Testis (tissue), 3 donors: Measurements from ENCODE around the gene MBP. TPM values are rescaled to one million over a fixed set of nuclear protein-coding genes. Genes with fewer than 3 reads are reported as not detected.

Source experiments
- DNase-seq: peaks from one replicate; pipeline ENCODE4 v3.0.0-alpha.2; 2019
- H3K27ac ChIP-seq, 2 donors: fragments of 200-600 bp; sonication (generic); one replicate each; pipeline ENCODE4 v1.5.1; 2019
- H3K27me3 ChIP-seq: fragments of 200-600 bp; sonication (generic); one replicate; pipeline ENCODE4 v1.5.1; 2019
- H3K36me3 ChIP-seq: fragments of 200-600 bp; sonication (generic); one replicate; pipeline ENCODE4 v1.5.1; 2017; ENCODE audit warnings: low read depth; ENCODE audit errors: missing control alignments
- H3K4me1 ChIP-seq: fragments of 200-600 bp; sonication (generic); one replicate; pipeline ENCODE4 v1.5.1; 2019
- H3K4me3 ChIP-seq, 2 donors: fragments of 200-600 bp; sonication (generic); one replicate each; pipeline ENCODE4 v1.5.1; 2017 to 2019
- H3K9me3 ChIP-seq: fragments of 200-600 bp; sonication (generic); one replicate; pipeline ENCODE4 v1.5.1; 2017
- POLR2A ChIP-seq: fragments of 450-650 bp; IDR thresholded peaks from one replicate; pipeline ENCODE4 v1.6.1; 2017; ENCODE audit warnings: antibody characterized with exemption, mild to moderate bottlenecking, moderate library complexity
- WGBS, 2 donors: methylation state at CpG; one replicate each; pipeline ENCODE4 v1.1.5; 2018; 5-methylcytosine and 5-hydroxymethylcytosine counted together
- intact Hi-C: fragments of 100-400 bp; cut with DNase I; formaldehyde crosslinking; loops from one replicate; pipeline ENCODE4 v1.15.1; 2023; ENCODE audit warnings: low total_unique reads
- polyA plus RNA-seq: library from polyadenylated mRNA; stranded (reverse); fragments of 350-450 nt; fragmentation: Illumina TruSeq; extraction: RNeasy Lipid Tissue Mini Kit (QIAGEN cat#74804); gene quantifications from one replicate; pipeline ENCODE4 v1.2.3, GENCODE V29; 2014; ENCODE audit warnings: low read depth, low replicate concordance; ENCODE audit not compliant: insufficient read depth
- total RNA-seq, 2 donors: library from RNA; depleted of rRNA; stranded (reverse); fragments of >200 nt; gene quantifications; one replicate each; pipeline ENCODE4 v1.2.3, GENCODE V29; 2016
- TF ChIP-seq, protein P1 (sequence below), 3 experiments: fragments of 450-650 bp in 2 of 3; fragments of 200-600 bp in 1 of 3; sonication (generic) in 1 of 3; IDR thresholded peaks; one replicate each; pipeline ENCODE4 v1.5.1; 2016 to 2019; ENCODE audit warnings: antibody characterized with exemption in 3 of 3, mild to moderate bottlenecking in 2 of 3, moderate library complexity in 1 of 3

Gene MBP
- total and polyA plus RNA-seq, 3 donors from 2014 or later = 15.4 to 20.3 (median 16.7) TPM

DNA sequence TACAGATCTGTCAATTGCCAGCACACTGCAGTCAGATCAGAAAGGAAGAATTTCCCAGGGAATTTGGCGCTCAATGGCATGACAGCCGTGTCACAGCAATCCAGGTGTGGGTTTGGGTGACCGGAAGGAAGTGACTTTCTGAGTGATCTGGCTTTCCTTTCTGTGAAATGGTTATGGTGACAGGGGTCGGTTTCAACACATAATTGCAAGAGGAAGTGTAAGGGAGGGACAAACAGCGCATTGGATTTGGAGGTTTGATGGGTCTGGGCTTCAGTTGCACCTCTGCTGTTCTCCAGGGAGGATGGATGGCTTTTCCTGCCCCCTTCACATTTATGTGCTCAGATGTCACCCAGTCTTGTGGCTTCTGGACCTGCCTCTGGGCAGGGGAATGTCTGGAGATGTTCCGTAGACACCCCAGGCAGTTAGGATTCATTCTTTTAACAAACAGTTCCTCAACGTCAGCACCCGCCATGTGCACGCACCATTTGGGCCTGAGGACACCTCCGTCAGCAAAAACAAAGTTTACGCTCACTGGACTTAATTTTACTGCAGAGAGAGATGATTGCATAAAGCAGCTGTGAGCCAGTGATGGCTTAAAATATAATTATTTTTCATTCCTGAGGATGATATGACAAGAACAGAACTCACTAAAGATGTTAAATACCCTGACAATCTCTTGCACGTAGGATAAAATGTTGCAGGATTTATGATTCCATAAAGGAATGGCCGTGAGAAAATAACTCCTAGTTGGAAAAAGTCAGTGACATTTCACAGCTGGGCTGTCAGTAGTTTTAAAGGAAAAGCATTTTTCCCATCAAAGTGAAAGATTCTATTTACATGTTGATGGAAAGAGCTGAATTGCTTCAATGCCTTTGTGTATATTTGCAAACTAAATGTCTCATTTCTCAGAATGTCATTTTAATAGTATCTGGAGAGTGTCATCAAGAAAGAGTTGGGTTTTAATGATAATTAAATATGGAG, 36.9 kb downstream of the MBP start:
- no peaks in the 10 kb centered on the region for H3K4me1 ChIP-seq
- no peak overlapping the region for H3K4me3 ChIP-seq
- H3K9me3 ChIP-seq = no peaks in the 10 kb centered on the region
- H3K27ac ChIP-seq = no peak overlapping the region
- H3K36me3 ChIP-seq = no peaks in the 10 kb centered on the region
- TF ChIP-seq POLR2A = no peak
- TF ChIP-seq, protein P1, sequence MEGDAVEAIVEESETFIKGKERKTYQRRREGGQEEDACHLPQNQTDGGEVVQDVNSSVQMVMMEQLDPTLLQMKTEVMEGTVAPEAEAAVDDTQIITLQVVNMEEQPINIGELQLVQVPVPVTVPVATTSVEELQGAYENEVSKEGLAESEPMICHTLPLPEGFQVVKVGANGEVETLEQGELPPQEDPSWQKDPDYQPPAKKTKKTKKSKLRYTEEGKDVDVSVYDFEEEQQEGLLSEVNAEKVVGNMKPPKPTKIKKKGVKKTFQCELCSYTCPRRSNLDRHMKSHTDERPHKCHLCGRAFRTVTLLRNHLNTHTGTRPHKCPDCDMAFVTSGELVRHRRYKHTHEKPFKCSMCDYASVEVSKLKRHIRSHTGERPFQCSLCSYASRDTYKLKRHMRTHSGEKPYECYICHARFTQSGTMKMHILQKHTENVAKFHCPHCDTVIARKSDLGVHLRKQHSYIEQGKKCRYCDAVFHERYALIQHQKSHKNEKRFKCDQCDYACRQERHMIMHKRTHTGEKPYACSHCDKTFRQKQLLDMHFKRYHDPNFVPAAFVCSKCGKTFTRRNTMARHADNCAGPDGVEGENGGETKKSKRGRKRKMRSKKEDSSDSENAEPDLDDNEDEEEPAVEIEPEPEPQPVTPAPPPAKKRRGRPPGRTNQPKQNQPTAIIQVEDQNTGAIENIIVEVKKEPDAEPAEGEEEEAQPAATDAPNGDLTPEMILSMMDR (IDR thresholded peaks at IDR 0.05) = no peak
- WGBS, 2 donors = 83 to 84% methylated on average over 13 of the region's 13 CpGs
- intact Hi-C loops = no loop called here
- DNase-seq = no peak
- no peaks in the 10 kb centered on the region for H3K27me3 ChIP-seq

DNA sequence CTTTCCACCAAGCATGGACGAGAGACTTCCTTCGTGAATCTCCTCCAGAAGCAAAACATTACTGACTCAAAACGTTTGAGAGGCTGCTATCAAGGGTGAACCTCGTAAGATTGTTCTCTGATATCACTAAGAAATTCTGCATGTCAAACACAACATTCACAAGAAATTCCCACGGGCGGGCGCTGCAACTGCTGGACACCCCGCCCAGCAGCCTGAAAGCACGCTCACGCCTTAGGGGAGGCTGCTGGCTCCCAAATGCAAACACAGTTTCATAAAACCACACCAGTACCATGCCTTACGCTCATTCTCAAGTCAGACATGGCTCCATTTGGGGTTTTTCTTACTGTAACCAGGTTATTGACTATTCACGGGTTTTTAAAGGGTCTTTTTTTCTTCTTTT, 39.0 kb downstream of the MBP start:
- no peak overlapping the region for H3K4me3 ChIP-seq
- 78 to 84% methylated on average over 11 to 12 of the region's 12 CpGs for WGBS, 2 donors
- no peak for TF ChIP-seq POLR2A
- TF ChIP-seq, protein P1 (IDR thresholded peaks at IDR 0.05) = no peak
- intact Hi-C loops = no loop called here
- no peaks in the 10 kb centered on the region for H3K4me1 ChIP-seq
- H3K27me3 ChIP-seq = no peaks in the 10 kb centered on the region
- H3K9me3 ChIP-seq = no peaks in the 10 kb centered on the region
- DNase-seq = no peak
- H3K36me3 ChIP-seq = no peaks in the 10 kb centered on the region
- no peak overlapping the region for H3K27ac ChIP-seq

DNA sequence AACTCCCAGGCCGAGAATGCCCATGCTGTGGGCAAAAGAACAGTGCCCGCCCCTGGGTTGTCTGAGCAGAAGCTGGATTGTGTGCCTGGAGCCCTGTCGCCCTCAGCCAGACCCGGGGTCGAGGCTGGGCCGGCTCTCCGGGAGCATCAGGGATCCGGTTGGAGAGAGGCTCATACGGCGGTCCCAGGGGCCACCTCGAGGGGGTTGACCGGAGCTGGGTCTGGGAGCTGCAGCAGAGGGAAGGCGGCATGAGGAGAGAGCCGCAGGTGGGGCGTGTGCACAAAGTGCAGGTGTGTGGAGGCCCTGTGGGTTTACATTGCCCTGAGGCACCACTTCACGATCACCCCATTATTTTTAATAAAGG, 39.5 kb downstream of the MBP start:
- 53 to 73% methylated on average over 16 of the region's 16 CpGs for WGBS, 2 donors
- H3K27me3 ChIP-seq = no peaks in the 10 kb centered on the region
- no peaks in the 10 kb centered on the region for H3K4me1 ChIP-seq
- no peak for DNase-seq
- no peak overlapping the region for H3K27ac ChIP-seq
- H3K4me3 ChIP-seq = no peak overlapping the region
- H3K36me3 ChIP-seq = no peaks in the 10 kb centered on the region
- no peaks in the 10 kb centered on the region for H3K9me3 ChIP-seq
- intact Hi-C loops = no loop called here
- TF ChIP-seq POLR2A = no peak
- TF ChIP-seq, protein P1 (IDR thresholded peaks at IDR 0.05) = no peak

DNA sequence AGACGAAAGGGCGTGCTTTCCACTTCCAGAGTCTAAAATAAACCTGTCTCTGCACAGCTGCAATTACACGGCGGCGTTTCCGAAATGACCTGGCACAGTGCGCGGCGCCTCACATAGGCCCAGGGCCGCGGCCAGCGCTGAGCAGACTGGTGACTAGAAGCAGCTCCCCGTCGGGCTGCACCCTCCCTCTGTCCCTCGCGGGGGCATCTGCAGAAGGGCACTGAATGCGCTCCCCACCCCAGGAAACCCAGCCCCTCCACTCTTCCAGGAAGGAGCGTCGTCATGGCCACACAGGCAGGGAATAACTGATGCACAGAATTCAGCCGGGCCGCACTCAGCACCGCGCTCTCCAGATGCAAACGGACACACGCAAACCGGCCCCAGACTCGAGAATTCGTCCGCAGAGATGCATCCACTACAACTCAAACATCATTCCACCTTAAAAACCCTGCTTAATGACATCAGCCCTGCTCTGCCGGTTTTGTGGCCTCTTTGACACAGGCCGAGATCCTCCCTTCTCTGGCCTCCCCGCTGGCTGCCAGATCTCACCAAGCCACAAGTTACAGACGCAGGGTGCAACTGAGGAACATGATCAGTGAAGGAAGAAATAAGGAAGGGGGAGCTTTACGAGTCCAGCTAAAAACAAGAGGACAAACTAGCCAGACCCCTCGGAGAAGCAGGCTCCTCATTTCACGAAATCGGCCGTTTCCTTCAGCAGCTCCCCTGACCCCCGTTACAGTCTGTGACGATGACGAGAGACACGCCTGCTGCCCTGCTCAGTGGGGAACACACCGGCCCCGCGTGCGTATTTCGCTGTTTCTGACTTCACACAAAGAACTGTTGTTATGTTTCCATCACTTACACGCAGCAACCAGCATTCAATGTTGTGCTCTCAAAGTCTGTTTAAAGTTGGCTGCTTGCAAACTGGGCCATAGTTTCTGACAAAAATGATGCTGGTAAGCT, 40.2 kb downstream of the MBP start:
- 66 to 74% methylated on average over 45 to 48 of the region's 48 CpGs for WGBS, 2 donors
- no peak overlapping the region for H3K27ac ChIP-seq
- no peaks in the 10 kb centered on the region for H3K4me1 ChIP-seq

More for the DNA sequence above, 40.2 kb downstream of the MBP start:
- Histone ChIP-seq H3K9me3 (no peaks in the 10 kb centered on the region), H3K36me3 (no peaks in the 10 kb centered on the region), H3K27me3 (no peaks in the 10 kb centered on the region), H3K4me3 (no peak overlapping the region)
- TF ChIP-seq POLR2A = no peak
- TF ChIP-seq, protein P1 (IDR thresholded peaks at IDR 0.05) = no peak
- intact Hi-C loops = no loop called here
- DNase-seq = no peak
